Neural progenitor cell (in vitro differentiated cells): ENCODE results near the gene LRP1B. TPM values are rescaled to one million over a fixed set of nuclear protein-coding genes. Genes with fewer than 3 reads are reported as not detected.

Source experiments
- DNase-seq: peaks from one replicate; pipeline ENCODE4 v3.0.0-alpha.2; 2016; ENCODE audit warnings: low spot score
- H2AFZ ChIP-seq: fragments of 200-600 bp; sonication (generic); replicated peaks from 2 replicates; pipeline ENCODE4 v1.6.1; 2016; ENCODE audit warnings: antibody characterized with exemption
- H3F3A ChIP-seq: fragments of 200-600 bp; sonication (generic); 2 replicates; pipeline ENCODE4 v1.6.1; 2016; ENCODE audit warnings: antibody characterized with exemption, low read depth
- H3K27ac ChIP-seq: fragments of 200-600 bp; sonication (generic); 2 replicates; pipeline ENCODE4 v1.5.1; 2016; ENCODE audit warnings: mild to moderate bottlenecking
- H3K27me3 ChIP-seq: fragments of 200-600 bp; sonication (generic); 2 replicates; pipeline ENCODE4 v1.6.1; 2016; ENCODE audit warnings: mild to moderate bottlenecking, moderate library complexity
- H3K36me3 ChIP-seq: fragments of 200-600 bp; sonication (generic); 2 replicates; pipeline ENCODE4 v1.5.1; 2016
- H3K4me1 ChIP-seq: fragments of 200-600 bp; sonication (generic); 2 replicates; pipeline ENCODE4 v1.6.1; 2016; ENCODE audit warnings: mixed run types
- H3K4me2 ChIP-seq: fragments of 200-600 bp; sonication (generic); 2 replicates; pipeline ENCODE4 v1.6.1; 2016
- H3K4me3 ChIP-seq: fragments of 200-600 bp; sonication (generic); 2 replicates; pipeline ENCODE4 v1.5.1; 2016
- H3K79me2 ChIP-seq: fragments of 200-600 bp; sonication (generic); 2 replicates; pipeline ENCODE4 v1.6.1; 2016; ENCODE audit warnings: low read depth
- H3K9ac ChIP-seq: fragments of 200-600 bp; sonication (generic); 2 replicates; pipeline ENCODE4 v1.6.1; 2016
- H3K9me3 ChIP-seq: fragments of 200-600 bp; sonication (generic); 2 replicates; pipeline ENCODE4 v1.5.1; 2016; ENCODE audit warnings: low read depth
- H4K20me1 ChIP-seq: fragments of 200-600 bp; sonication (generic); 2 replicates; pipeline ENCODE4 v1.6.1; 2016; ENCODE audit warnings: low read depth
- H3K27ac Mint-ChIP-seq: 3 replicates; pipeline ENCODE4 v1.8.0; 2021; ENCODE audit warnings: mixed read lengths
- H3K27me3 Mint-ChIP-seq: 2 replicates; pipeline ENCODE4 v1.8.0; 2022; ENCODE audit warnings: low read depth, mild to moderate bottlenecking, inconsistent platforms, moderate library complexity, mixed read lengths; ENCODE audit not compliant: insufficient read depth
- H3K36me3 Mint-ChIP-seq: 3 replicates; pipeline ENCODE4 v1.8.0; 2021; ENCODE audit warnings: mixed read lengths
- H3K4me1 Mint-ChIP-seq: 3 replicates; pipeline ENCODE4 v1.8.0; 2021; ENCODE audit warnings: mixed read lengths
- H3K4me3 Mint-ChIP-seq: 3 replicates; pipeline ENCODE4 v1.8.0; 2021; ENCODE audit warnings: mild to moderate bottlenecking, moderate library complexity, mixed read lengths
- H3K9me3 Mint-ChIP-seq: 3 replicates; pipeline ENCODE4 v1.8.0; 2020; ENCODE audit warnings: mixed read lengths
- EZH2 ChIP-seq: fragments of 200-600 bp; sonication (generic); IDR thresholded peaks from 2 replicates; pipeline ENCODE4 v1.6.1; 2017; ENCODE audit warnings: antibody characterized with exemption, mild to moderate bottlenecking, moderate library complexity
- EZH2phosphoT487 ChIP-seq: fragments of 200-600 bp; sonication (generic); IDR thresholded peaks from 2 replicates; pipeline ENCODE4 v1.6.1; 2017; ENCODE audit warnings: antibody characterized with exemption
- total RNA-seq: library from RNA; depleted of rRNA; stranded (reverse); fragments of >200 nt; gene quantifications from 2 replicates; pipeline ENCODE4 v1.2.3, GENCODE V29; 2015; ENCODE audit warnings: low replicate concordance
- TF ChIP-seq, protein P1 (sequence below): fragments of 200-600 bp; sonication (generic); IDR thresholded peaks from 2 replicates; pipeline ENCODE4 v1.5.1; 2017; ENCODE audit warnings: antibody characterized with exemption, mild to moderate bottlenecking

Gene LRP1B
- total RNA-seq, 1 donor from 2014 or later: not detected

DNA sequence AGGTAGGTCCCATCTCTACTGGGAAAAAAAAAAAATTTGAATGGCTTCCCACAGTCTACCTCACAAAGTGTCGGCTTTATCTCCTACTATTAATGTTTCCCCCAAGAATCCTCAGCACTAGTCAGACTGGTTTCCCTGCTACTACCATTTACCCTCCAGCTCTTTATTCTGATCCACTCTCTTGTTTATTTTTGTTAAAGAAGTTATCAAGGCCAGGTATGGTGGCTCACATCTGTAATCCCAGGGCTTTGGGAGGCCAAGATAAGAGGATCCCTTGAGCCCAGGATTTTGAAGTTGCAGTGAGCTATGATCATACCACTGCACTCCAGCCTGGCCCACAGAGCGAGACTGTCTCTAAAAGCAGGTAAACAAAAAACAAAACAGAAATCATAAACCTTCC lies 1275.3 kb downstream of the LRP1B start:
- no peaks in the 10 kb centered on the region for H3K4me1 Mint-ChIP-seq
- H3K9me3 ChIP-seq: no peaks in the 10 kb centered on the region
- peaks cover 5% of the 10 kb centered on the region for H3K9me3 Mint-ChIP-seq
- no peak overlapping the region for H3K4me2 ChIP-seq
- no peak overlapping the region for H3K4me3 ChIP-seq
- no peaks in the 10 kb centered on the region for H3K36me3 ChIP-seq
- H3K79me2 ChIP-seq: no peaks in the 10 kb centered on the region
- no peaks in the 10 kb centered on the region for H3F3A ChIP-seq
- H3K27ac Mint-ChIP-seq: no peak overlapping the region
- no peak overlapping the region for H3K27ac ChIP-seq
- no peak for DNase-seq
- no peaks in the 10 kb centered on the region for H3K36me3 Mint-ChIP-seq
- H4K20me1 ChIP-seq: no peaks in the 10 kb centered on the region
- H2AFZ ChIP-seq: no peak overlapping the region
- no peaks in the 10 kb centered on the region for H3K4me1 ChIP-seq
- H3K4me3 Mint-ChIP-seq: no peak overlapping the region
- H3K9ac ChIP-seq: no peak overlapping the region
- no peaks in the 10 kb centered on the region for H3K27me3 ChIP-seq
- peaks cover under 1% of the 10 kb centered on the region for H3K27me3 Mint-ChIP-seq
- TF ChIP-seq EZH2phosphoT487 (no peak), EZH2 (no peak)
- TF ChIP-seq, protein P1, sequence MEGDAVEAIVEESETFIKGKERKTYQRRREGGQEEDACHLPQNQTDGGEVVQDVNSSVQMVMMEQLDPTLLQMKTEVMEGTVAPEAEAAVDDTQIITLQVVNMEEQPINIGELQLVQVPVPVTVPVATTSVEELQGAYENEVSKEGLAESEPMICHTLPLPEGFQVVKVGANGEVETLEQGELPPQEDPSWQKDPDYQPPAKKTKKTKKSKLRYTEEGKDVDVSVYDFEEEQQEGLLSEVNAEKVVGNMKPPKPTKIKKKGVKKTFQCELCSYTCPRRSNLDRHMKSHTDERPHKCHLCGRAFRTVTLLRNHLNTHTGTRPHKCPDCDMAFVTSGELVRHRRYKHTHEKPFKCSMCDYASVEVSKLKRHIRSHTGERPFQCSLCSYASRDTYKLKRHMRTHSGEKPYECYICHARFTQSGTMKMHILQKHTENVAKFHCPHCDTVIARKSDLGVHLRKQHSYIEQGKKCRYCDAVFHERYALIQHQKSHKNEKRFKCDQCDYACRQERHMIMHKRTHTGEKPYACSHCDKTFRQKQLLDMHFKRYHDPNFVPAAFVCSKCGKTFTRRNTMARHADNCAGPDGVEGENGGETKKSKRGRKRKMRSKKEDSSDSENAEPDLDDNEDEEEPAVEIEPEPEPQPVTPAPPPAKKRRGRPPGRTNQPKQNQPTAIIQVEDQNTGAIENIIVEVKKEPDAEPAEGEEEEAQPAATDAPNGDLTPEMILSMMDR: no peak

DNA sequence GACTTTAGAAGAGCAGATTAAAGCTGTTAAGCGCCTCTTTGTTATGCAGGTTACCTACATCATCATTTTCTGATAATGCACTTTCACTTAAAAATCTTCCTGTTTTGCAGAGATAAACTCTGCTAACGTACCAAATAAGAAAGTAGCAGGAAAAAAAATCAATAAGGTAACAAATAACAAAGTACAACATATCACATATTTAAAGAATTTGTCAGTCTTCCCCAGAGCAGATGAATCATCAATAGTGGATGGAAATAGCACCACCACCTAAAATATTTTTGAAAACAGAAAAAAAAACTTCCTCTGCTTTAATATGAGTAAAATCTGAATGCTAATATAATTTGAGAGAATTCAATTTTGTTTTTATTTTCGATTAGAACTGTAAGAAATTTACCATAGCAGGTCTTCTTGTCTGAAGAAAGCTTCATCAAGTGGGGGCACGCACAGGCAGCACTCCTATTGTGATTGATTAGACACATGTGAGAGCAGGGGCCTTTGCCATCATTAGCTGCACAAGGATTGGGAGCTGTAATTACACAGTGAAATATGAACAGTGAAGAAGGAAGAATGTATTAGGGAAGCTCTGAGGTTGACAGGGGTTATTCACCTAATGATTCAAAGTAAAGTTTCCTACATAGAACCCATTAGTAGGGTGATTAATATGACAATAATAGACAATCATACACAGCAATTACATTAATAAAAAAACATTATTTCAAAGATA lies 1279.4 kb downstream of the LRP1B start:
- no peaks in the 10 kb centered on the region for H3K27me3 ChIP-seq
- no peak overlapping the region for H3K4me2 ChIP-seq
- no peak overlapping the region for H3K27ac ChIP-seq
- H4K20me1 ChIP-seq: no peaks in the 10 kb centered on the region
- H3K79me2 ChIP-seq: no peaks in the 10 kb centered on the region
- DNase-seq: no peak
- H3K9me3 ChIP-seq: no peaks in the 10 kb centered on the region
- no peak overlapping the region for H3K9ac ChIP-seq
- no peaks in the 10 kb centered on the region for H3K4me1 ChIP-seq
- Mint-ChIP-seq H3K27ac (no peak overlapping the region), H3K27me3 (no peaks in the 10 kb centered on the region), H3K36me3 (no peaks in the 10 kb centered on the region), H3K4me1 (peaks cover 7% of the 10 kb centered on the region), H3K4me3 (no peak overlapping the region), H3K9me3 (peaks cover 3% of the 10 kb centered on the region)
- no peaks in the 10 kb centered on the region for H3K36me3 ChIP-seq
- no peak overlapping the region for H2AFZ ChIP-seq
- H3K4me3 ChIP-seq: no peak overlapping the region
- no peak for TF ChIP-seq EZH2phosphoT487
- no peak for TF ChIP-seq EZH2
- TF ChIP-seq, protein P1: no peak
- no peaks in the 10 kb centered on the region for H3F3A ChIP-seq

DNA sequence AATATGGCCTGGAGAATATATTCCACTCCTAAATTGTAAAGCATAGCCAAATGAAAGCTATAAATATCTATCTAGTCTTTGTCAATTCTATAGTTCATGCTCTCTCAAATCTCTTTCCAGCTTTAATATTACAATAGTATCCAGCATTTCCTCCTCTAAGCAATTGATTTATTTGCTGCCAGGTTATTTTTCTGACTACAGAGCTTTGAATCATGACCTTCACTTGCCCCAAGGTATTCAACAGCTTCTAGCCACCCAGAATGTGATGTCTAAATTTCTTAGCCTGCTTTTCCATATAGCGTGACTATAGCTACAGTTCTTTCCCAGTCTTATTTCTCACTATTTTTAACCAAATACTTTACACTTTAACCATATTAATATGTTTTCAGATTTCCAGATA lies 1287.6 kb downstream of the LRP1B start:
- H3K4me1 ChIP-seq: no peaks in the 10 kb centered on the region
- no peaks in the 10 kb centered on the region for H3K27me3 Mint-ChIP-seq

More for the DNA sequence above, 1287.6 kb downstream of the LRP1B start:
- H2AFZ ChIP-seq: no peak overlapping the region
- Mint-ChIP-seq H3K4me1 (peaks cover 8% of the 10 kb centered on the region), H3K27ac (no peak overlapping the region), H3K9me3 (peaks cover 2% of the 10 kb centered on the region), H3K4me3 (no peak overlapping the region), H3K36me3 (no peaks in the 10 kb centered on the region)
- DNase-seq: no peak
- H3K27ac ChIP-seq: no peak overlapping the region
- H3K9me3 ChIP-seq: no peaks in the 10 kb centered on the region
- no peaks in the 10 kb centered on the region for H3K36me3 ChIP-seq
- H3K27me3 ChIP-seq: no peaks in the 10 kb centered on the region
- H3K79me2 ChIP-seq: no peaks in the 10 kb centered on the region
- no peak for TF ChIP-seq EZH2phosphoT487
- TF ChIP-seq EZH2: no peak
- TF ChIP-seq, protein P1: no peak
- H3K4me2 ChIP-seq: no peak overlapping the region
- no peak overlapping the region for H3K4me3 ChIP-seq
- H4K20me1 ChIP-seq: no peaks in the 10 kb centered on the region
- H3K9ac ChIP-seq: no peak overlapping the region
- no peaks in the 10 kb centered on the region for H3F3A ChIP-seq
